Urinary bladder (tissue), 4 donors: Measurements from ENCODE around the gene KRT38. TPM values are rescaled to one million over a fixed set of nuclear protein-coding genes. Genes with fewer than 3 reads are reported as not detected.
"Not testable (repeated sequence)": the region's sequence is repeated elsewhere in the genome, so short reads cannot be mapped to it uniquely, and the experiment has no call there.

Experiments used
- DNase-seq: peaks from one replicate; pipeline ENCODE4 v3.0.0-alpha.2; 2015; ENCODE audit errors: extremely low spot score
- H3K27ac ChIP-seq: one replicate; pipeline ENCODE4 v1.5.1; 2013; ENCODE audit warnings: low read depth, mild to moderate bottlenecking, moderate library complexity
- H3K36me3 ChIP-seq: one replicate; pipeline ENCODE4 v1.6.1; 2013; ENCODE audit warnings: mild to moderate bottlenecking, moderate library complexity; ENCODE audit not compliant: insufficient read depth
- H3K4me1 ChIP-seq: one replicate; pipeline ENCODE4 v1.6.1; 2013; ENCODE audit warnings: mild to moderate bottlenecking, moderate library complexity; ENCODE audit not compliant: insufficient read depth
- H3K4me3 ChIP-seq: one replicate; pipeline ENCODE4 v1.5.1; 2013; ENCODE audit warnings: low read depth, low read length
- WGBS: extraction: QIAGEN DNeasy Blood & Tissue Kit; methylation state at CpG from one replicate; pipeline ENCODE4 v1.1.7; 2013; 5-methylcytosine and 5-hydroxymethylcytosine counted together
- polyA plus RNA-seq: library from polyadenylated mRNA; stranded (reverse); fragments of 200-250 nt; gene quantifications from one replicate; pipeline ENCODE4 v1.2.3, GENCODE V29; 2013
- total RNA-seq: library from RNA; depleted of rRNA; stranded (reverse); fragments of >200 nt; gene quantifications from one replicate; pipeline ENCODE4 v1.2.3, GENCODE V29; 2014
- donor health status: healthy with polysubstance abuse.
- donor health status: healthy.

The KRT38 gene
- total and polyA plus RNA-seq, 2 donors: not detected

GRCh38 chr17:41413353-41413957, 27.3 kb downstream of the KRT38 start:
- WGBS: 65% methylated on average over 5 of the region's 5 CpGs
- DNase-seq: no peak

GRCh38 chr17:41411072-41411840, 29.5 kb downstream of the KRT38 start:
- 94% methylated on average over 20 of the region's 20 CpGs for WGBS
- no peaks in the 10 kb centered on the region for H3K36me3 ChIP-seq
- H3K27ac ChIP-seq: no peak overlapping the region
- no peak overlapping the region for H3K4me3 ChIP-seq
- DNase-seq: no peak
- no peaks in the 10 kb centered on the region for H3K4me1 ChIP-seq

More at GRCh38 chr17:41413353-41413957, 27.3 kb downstream of the KRT38 start:
- no peaks in the 10 kb centered on the region for H3K36me3 ChIP-seq
- H3K27ac ChIP-seq: no peak overlapping the region
- H3K4me3 ChIP-seq: no peak overlapping the region
- no peaks in the 10 kb centered on the region for H3K4me1 ChIP-seq

GRCh38 chr17:41407226-41407625, 33.6 kb downstream of the KRT38 start:
- Histone ChIP-seq H3K4me3 (no peak overlapping the region), H3K27ac (no peak overlapping the region), H3K4me1 (no peaks in the 10 kb centered on the region), H3K36me3 (no peaks in the 10 kb centered on the region)
- DNase-seq: no peak
- 92% methylated on average over 10 of the region's 10 CpGs for WGBS

GRCh38 chr17:41406205-41406604, 34.6 kb downstream of the KRT38 start:
- Histone ChIP-seq H3K4me3 (no peak overlapping the region), H3K4me1 (no peaks in the 10 kb centered on the region), H3K27ac (no peak overlapping the region), H3K36me3 (no peaks in the 10 kb centered on the region)
- DNase-seq: no peak
- WGBS: 58% methylated on average over 5 of the region's 5 CpGs

- 55% methylated on average over 7 of the region's 7 CpGs for WGBS
Measured at GRCh38 chr17:41404024-41404671, 36.6 kb downstream of the KRT38 start.

GRCh38 chr17:41403404-41404023, 37.3 kb downstream of the KRT38 start:
- H3K27ac ChIP-seq: no peak overlapping the region
- H3K4me1 ChIP-seq: no peaks in the 10 kb centered on the region
- H3K4me3 ChIP-seq: no peak overlapping the region
- DNase-seq: no peak
- WGBS: 69% methylated on average over 4 of the region's 4 CpGs
- no peaks in the 10 kb centered on the region for H3K36me3 ChIP-seq

More at GRCh38 chr17:41404024-41404671, 36.6 kb downstream of the KRT38 start:
- Histone ChIP-seq H3K4me1 (no peaks in the 10 kb centered on the region), H3K4me3 (no peak overlapping the region), H3K36me3 (no peaks in the 10 kb centered on the region), H3K27ac (no peak overlapping the region)
- DNase-seq: no peak

GRCh38 chr17:41402161-41402560, 38.6 kb downstream of the KRT38 start:
- no peak overlapping the region for H3K27ac ChIP-seq
- DNase-seq: no peak
- H3K36me3 ChIP-seq: no peaks in the 10 kb centered on the region
- no peaks in the 10 kb centered on the region for H3K4me1 ChIP-seq
- WGBS: 93% methylated on average over 5 of the region's 5 CpGs
- H3K4me3 ChIP-seq: no peak overlapping the region

GRCh38 chr17:41396996-41397660, 43.7 kb downstream of the KRT38 start, which contains the start of gene KRT31:
Gene KRT31 (minus strand): TSS chr17:41397608. CDS start chr17:41397539, 69 bp downstream.
- no peaks in the 10 kb centered on the region for H3K4me1 ChIP-seq
- H3K27ac ChIP-seq: no peak within 1 kb of the TSS
- no peak within 1 kb of the TSS for H3K4me3 ChIP-seq
- WGBS: 91% methylated on average over 16 of the region's 16 CpGs
- no peak for DNase-seq
- H3K36me3 ChIP-seq: no peaks in the 10 kb centered on the region

GRCh38 chr17:41396340-41396739, 44.4 kb downstream of the KRT38 start:
- 96% methylated on average over 7 of the region's 7 CpGs for WGBS

GRCh38 chr17:41395611-41396010, 45.2 kb downstream of the KRT38 start:
- Histone ChIP-seq H3K4me3 (no peak overlapping the region), H3K4me1 (no peaks in the 10 kb centered on the region), H3K36me3 (no peaks in the 10 kb centered on the region), H3K27ac (no peak overlapping the region)
- no peak for DNase-seq
- 92% methylated on average over 1 of the region's 1 CpG for WGBS

More at GRCh38 chr17:41396340-41396739, 44.4 kb downstream of the KRT38 start:
- H3K4me1 ChIP-seq: no peaks in the 10 kb centered on the region
- H3K27ac ChIP-seq: no peak overlapping the region
- no peak for DNase-seq
- no peak overlapping the region for H3K4me3 ChIP-seq
- H3K36me3 ChIP-seq: no peaks in the 10 kb centered on the region

GRCh38 chr17:41395044-41395443, 45.7 kb downstream of the KRT38 start:
- 89% methylated on average over 12 of the region's 12 CpGs for WGBS
- DNase-seq, H3K4me1 ChIP-seq, H3K36me3 ChIP-seq, H3K27ac ChIP-seq, H3K4me3 ChIP-seq: not testable (repeated sequence)

GRCh38 chr17:41394254-41394996, 46.4 kb downstream of the KRT38 start:
- WGBS: 76% methylated on average over 10 of the region's 10 CpGs
- no peak overlapping the region for H3K27ac ChIP-seq
- DNase-seq: no peak
- H3K4me3 ChIP-seq: no peak overlapping the region
- no peaks in the 10 kb centered on the region for H3K36me3 ChIP-seq
- no peaks in the 10 kb centered on the region for H3K4me1 ChIP-seq
